GM21447 (cell line): Measurements from ENCODE around the gene OR6C3.
"Not testable (repeated sequence)": the region's sequence is repeated elsewhere in the genome, so short reads cannot be mapped to it uniquely, and the experiment has no call there.

Experiments
- ATAC-seq: cut with Tn5 transposase; IDR thresholded peaks from one replicate; pipeline ENCODE4 v1.9.1; 2021; ENCODE audit not compliant: unreplicated experiment

The OR6C3 gene

GRCh38 chr12:55330446-55330845 lies at the start of gene OR6C3:
Gene OR6C3 (plus strand): TSS chr12:55330746. CDS start chr12:55331701, 955 bp downstream.
- no peak for ATAC-seq

- no peak for ATAC-seq
Observed at GRCh38 chr12:55280991-55281390, 49.6 kb upstream of the OR6C3 start.

GRCh38 chr12:55289999-55290398 lies 40.5 kb upstream of the OR6C3 start:
- ATAC-seq: no peak

GRCh38 chr12:55296469-55296868 lies 34.1 kb upstream of the OR6C3 start, which contains the start of gene OR6C6:
Gene OR6C6 (minus strand): TSS chr12:55296569. CDS start chr12:55295232, 1,337 bp downstream.
- no peak for ATAC-seq

GRCh38 chr12:55314043-55314442 lies 16.5 kb upstream of the OR6C3 start, which contains the start of gene OR6C1:
Gene OR6C1 (plus strand): TSS chr12:55314343. CDS start chr12:55320600, 6,257 bp downstream.
- ATAC-seq: no peak

- no peak for ATAC-seq
Observed at GRCh38 chr12:55320201-55320600, 10.3 kb upstream of the OR6C3 start.

GRCh38 chr12:55325801-55326200 lies 4.7 kb upstream of the OR6C3 start:
- ATAC-seq: not testable (repeated sequence)

- no peak for ATAC-seq
Observed at GRCh38 chr12:55336002-55336401, 5.5 kb downstream of the OR6C3 start.

- not testable (repeated sequence) for ATAC-seq
Observed at GRCh38 chr12:55355338-55355737, 24.8 kb downstream of the OR6C3 start.

GRCh38 chr12:55362675-55363074 lies 32.1 kb downstream of the OR6C3 start, which contains the start of gene OR6C75:
Gene OR6C75 (plus strand): TSS chr12:55362975. CDS start chr12:55365111, 2,136 bp downstream.
- no peak for ATAC-seq

GRCh38 chr12:55365086-55365485 lies 34.5 kb downstream of the OR6C3 start:
- no peak for ATAC-seq

- no peak for ATAC-seq
Observed at GRCh38 chr12:55372521-55372920, 42.0 kb downstream of the OR6C3 start.
